HEK293 (cell line): ENCODE measurements around the gene SAMD14.

Experiments used
- AEBP2 ChIP-seq: fragments of 450-650 bp; formaldehyde crosslinking; IDR thresholded peaks from 2 replicates; pipeline ENCODE4 v1.5.1; 2016; ENCODE audit warnings: missing biosample characterization, missing genetic modification characterization, borderline replicate concordance
- FEZF1 ChIP-seq: fragments of 450-650 bp; formaldehyde crosslinking; IDR thresholded peaks from 2 replicates; pipeline ENCODE4 v1.5.1; 2016; ENCODE audit warnings: missing biosample characterization, missing genetic modification characterization
- REPIN1 ChIP-seq: fragments of 450-650 bp; formaldehyde crosslinking; IDR thresholded peaks from 2 replicates; pipeline ENCODE4 v1.5.1; 2017; ENCODE audit warnings: missing biosample characterization, missing genetic modification characterization, low read depth
- SETDB1 ChIP-seq: IDR thresholded peaks from one replicate; pipeline ENCODE4 v1.6.1; 2017; ENCODE audit warnings: mild to moderate bottlenecking, low read length, moderate library complexity, mixed read lengths; ENCODE audit not compliant: insufficient read length
- SP3 ChIP-seq: fragments of 450-650 bp; formaldehyde crosslinking; IDR thresholded peaks from 2 replicates; pipeline ENCODE4 v1.5.1; 2016; ENCODE audit warnings: missing biosample characterization, missing genetic modification characterization
- ZBTB1 ChIP-seq: fragments of 450-650 bp; formaldehyde crosslinking; IDR thresholded peaks from 2 replicates; pipeline ENCODE4 v1.5.1; 2016; ENCODE audit warnings: missing biosample characterization, missing genetic modification characterization
- ZNF132 ChIP-seq: fragments of 450-650 bp; formaldehyde crosslinking; IDR thresholded peaks from 2 replicates; pipeline ENCODE4 v1.5.1; 2017; ENCODE audit warnings: missing biosample characterization, missing genetic modification characterization, borderline replicate concordance
- ZNF138 ChIP-seq: fragments of 450-650 bp; formaldehyde crosslinking; IDR thresholded peaks from 2 replicates; pipeline ENCODE4 v1.5.1; 2016; ENCODE audit warnings: missing biosample characterization, missing genetic modification characterization, borderline replicate concordance
- ZNF148 ChIP-seq: fragments of 450-650 bp; formaldehyde crosslinking; IDR thresholded peaks from 2 replicates; pipeline ENCODE4 v1.5.0; 2017; ENCODE audit warnings: missing biosample characterization, missing genetic modification characterization, borderline replicate concordance
- ZNF2 ChIP-seq: fragments of 450-650 bp; formaldehyde crosslinking; IDR thresholded peaks from 2 replicates; pipeline ENCODE4 v1.5.1; 2016; ENCODE audit warnings: missing biosample characterization, missing genetic modification characterization
- ZNF248 ChIP-seq: fragments of 450-650 bp; formaldehyde crosslinking; IDR thresholded peaks from 2 replicates; pipeline ENCODE4 v1.5.1; 2017; ENCODE audit warnings: missing biosample characterization, missing genetic modification characterization
- ZNF266 ChIP-seq: fragments of 450-650 bp; formaldehyde crosslinking; IDR thresholded peaks from 2 replicates; pipeline ENCODE4 v1.5.1; 2016; ENCODE audit warnings: missing biosample characterization, missing genetic modification characterization, low read depth
- ZNF423 ChIP-seq: fragments of 450-650 bp; formaldehyde crosslinking; IDR thresholded peaks from 2 replicates; pipeline ENCODE4 v1.5.1; 2016; ENCODE audit warnings: missing biosample characterization, missing genetic modification characterization
- ZNF426 ChIP-seq: fragments of 450-650 bp; formaldehyde crosslinking; IDR thresholded peaks from 2 replicates; pipeline ENCODE4 v1.5.1; 2017; ENCODE audit warnings: missing biosample characterization, missing genetic modification characterization, mild to moderate bottlenecking, inconsistent platforms, moderate library complexity
- ZNF518A ChIP-seq: fragments of 450-650 bp; formaldehyde crosslinking; conservative IDR thresholded peaks from 2 replicates; pipeline ENCODE4 v1.5.1; 2016; ENCODE audit warnings: low read depth, missing biosample characterization, missing genetic modification characterization
- ZNF585B ChIP-seq: fragments of 450-650 bp; formaldehyde crosslinking; IDR thresholded peaks from 2 replicates; pipeline ENCODE4 v1.5.1; 2016; ENCODE audit warnings: missing biosample characterization, missing genetic modification characterization
- ZNF629 ChIP-seq: fragments of 450-650 bp; formaldehyde crosslinking; IDR thresholded peaks from 2 replicates; pipeline ENCODE4 v1.5.1; 2017; ENCODE audit warnings: missing biosample characterization, missing genetic modification characterization
- ZNF658 ChIP-seq: fragments of 450-650 bp; formaldehyde crosslinking; IDR thresholded peaks from 2 replicates; pipeline ENCODE4; 2016; ENCODE audit warnings: missing biosample characterization, missing genetic modification characterization
- ZNF670 ChIP-seq: fragments of 450-650 bp; formaldehyde crosslinking; IDR thresholded peaks from 2 replicates; pipeline ENCODE4 v1.5.1; 2016; ENCODE audit warnings: missing biosample characterization, missing genetic modification characterization, low read depth
- ZNF76 ChIP-seq: fragments of 450-650 bp; formaldehyde crosslinking; IDR thresholded peaks from 2 replicates; pipeline ENCODE4; 2016; ENCODE audit warnings: low read depth, missing biosample characterization, missing genetic modification characterization, borderline replicate concordance
- ZNF791 ChIP-seq: fragments of 450-650 bp; formaldehyde crosslinking; IDR thresholded peaks from 2 replicates; pipeline ENCODE4 v1.5.1; 2016; ENCODE audit warnings: missing biosample characterization, missing genetic modification characterization
- ZNF830 ChIP-seq: fragments of 450-650 bp; IDR thresholded peaks from 2 replicates; pipeline ENCODE4 v1.5.0; 2018; ENCODE audit warnings: missing biosample characterization, missing genetic modification characterization, low read depth, mild to moderate bottlenecking, moderate library complexity
- ZNF837 ChIP-seq: fragments of 450-650 bp; formaldehyde crosslinking; IDR thresholded peaks from 2 replicates; pipeline ENCODE4 v1.5.1; 2016; ENCODE audit warnings: missing biosample characterization, missing genetic modification characterization
- TF ChIP-seq, protein P1 (sequence below): fragments of 450-650 bp; formaldehyde crosslinking; IDR thresholded peaks from 2 replicates; pipeline ENCODE4 v1.5.1; 2016; ENCODE audit warnings: missing biosample characterization, missing genetic modification characterization
- TF ChIP-seq, protein P2 (sequence below): fragments of 450-650 bp; formaldehyde crosslinking; IDR thresholded peaks from 2 replicates; pipeline ENCODE4 v1.5.1; 2017; ENCODE audit warnings: missing biosample characterization, missing genetic modification characterization
- TF ChIP-seq, protein P3 (sequence below): fragments of 450-650 bp; formaldehyde crosslinking; IDR thresholded peaks from 2 replicates; pipeline ENCODE4 v1.5.1; 2016; ENCODE audit warnings: missing biosample characterization, missing genetic modification characterization

Gene SAMD14

GRCh38 chr17:50129728-50130558 lies at the start of gene SAMD14 (continued):
- TF ChIP-seq SP3 (no peak; the same call in none of the 2 replicates), REPIN1 (tag by site-specific recombination) (no peak), ZNF2 (tag by site-specific recombination) (no peak), FEZF1 (no peak), ZNF423 (no peak), ZNF585B (no peak), ZNF830 (tag by site-specific recombination) (no peak), ZNF518A (no peak), ZNF138 (tag by site-specific recombination) (no peak), ZNF426 (tag by site-specific recombination) (no peak), ZNF658 (tag by site-specific recombination) (no peak), AEBP2 (no peak), ZNF266 (tag by site-specific recombination) (no peak), SETDB1 (no peak), ZBTB1 (tag by site-specific recombination) (no peak), ZNF629 (tag by site-specific recombination) (no peak), ZNF791 (tag by site-specific recombination) (no peak), ZNF76 (tag by site-specific recombination) (peak; percentile 62; the same call in 1 of the 2 replicates), ZNF132 (no peak), ZNF837 (tag by site-specific recombination) (0 out of 2 replicates have a peak, but pooled peaks have one; percentile 56), ZNF670 (tag by site-specific recombination) (no peak), ZNF148 (tag by site-specific recombination) (no peak), ZNF248 (tag by site-specific recombination) (no peak)
- TF ChIP-seq, protein P1, sequence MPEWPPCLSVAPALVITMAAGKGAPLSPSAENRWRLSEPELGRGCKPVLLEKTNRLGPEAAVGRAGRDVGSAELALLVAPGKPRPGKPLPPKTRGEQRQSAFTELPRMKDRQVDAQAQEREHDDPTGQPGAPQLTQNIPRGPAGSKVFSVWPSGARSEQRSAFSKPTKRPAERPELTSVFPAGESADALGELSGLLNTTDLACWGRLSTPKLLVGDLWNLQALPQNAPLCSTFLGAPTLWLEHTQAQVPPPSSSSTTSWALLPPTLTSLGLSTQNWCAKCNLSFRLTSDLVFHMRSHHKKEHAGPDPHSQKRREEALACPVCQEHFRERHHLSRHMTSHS (tag by site-specific recombination), result 0 out of 2 replicates have a peak, but pooled peaks have one; percentile 41
- TF ChIP-seq, protein P2, sequence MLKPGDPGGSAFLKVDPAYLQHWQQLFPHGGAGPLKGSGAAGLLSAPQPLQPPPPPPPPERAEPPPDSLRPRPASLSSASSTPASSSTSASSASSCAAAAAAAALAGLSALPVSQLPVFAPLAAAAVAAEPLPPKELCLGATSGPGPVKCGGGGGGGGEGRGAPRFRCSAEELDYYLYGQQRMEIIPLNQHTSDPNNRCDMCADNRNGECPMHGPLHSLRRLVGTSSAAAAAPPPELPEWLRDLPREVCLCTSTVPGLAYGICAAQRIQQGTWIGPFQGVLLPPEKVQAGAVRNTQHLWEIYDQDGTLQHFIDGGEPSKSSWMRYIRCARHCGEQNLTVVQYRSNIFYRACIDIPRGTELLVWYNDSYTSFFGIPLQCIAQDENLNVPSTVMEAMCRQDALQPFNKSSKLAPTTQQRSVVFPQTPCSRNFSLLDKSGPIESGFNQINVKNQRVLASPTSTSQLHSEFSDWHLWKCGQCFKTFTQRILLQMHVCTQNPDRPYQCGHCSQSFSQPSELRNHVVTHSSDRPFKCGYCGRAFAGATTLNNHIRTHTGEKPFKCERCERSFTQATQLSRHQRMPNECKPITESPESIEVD, result no peak
- TF ChIP-seq, protein P3, sequence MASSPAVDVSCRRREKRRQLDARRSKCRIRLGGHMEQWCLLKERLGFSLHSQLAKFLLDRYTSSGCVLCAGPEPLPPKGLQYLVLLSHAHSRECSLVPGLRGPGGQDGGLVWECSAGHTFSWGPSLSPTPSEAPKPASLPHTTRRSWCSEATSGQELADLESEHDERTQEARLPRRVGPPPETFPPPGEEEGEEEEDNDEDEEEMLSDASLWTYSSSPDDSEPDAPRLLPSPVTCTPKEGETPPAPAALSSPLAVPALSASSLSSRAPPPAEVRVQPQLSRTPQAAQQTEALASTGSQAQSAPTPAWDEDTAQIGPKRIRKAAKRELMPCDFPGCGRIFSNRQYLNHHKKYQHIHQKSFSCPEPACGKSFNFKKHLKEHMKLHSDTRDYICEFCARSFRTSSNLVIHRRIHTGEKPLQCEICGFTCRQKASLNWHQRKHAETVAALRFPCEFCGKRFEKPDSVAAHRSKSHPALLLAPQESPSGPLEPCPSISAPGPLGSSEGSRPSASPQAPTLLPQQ (tag by site-specific recombination), result no peak
